IMR-90 (cell line): ENCODE results near the gene TUBGCP3.

ENCODE experiments used
- CEBPB ChIP-seq: IDR thresholded peaks from 2 replicates; pipeline ENCODE4 v1.6.1; 2012; ENCODE audit warnings: low read depth, low read length, improper control_type of control experiment
- MAFK ChIP-seq: IDR thresholded peaks from 2 replicates; pipeline ENCODE4 v1.6.1; 2012; ENCODE audit warnings: low read depth, low read length, improper control_type of control experiment
- MAZ ChIP-seq: IDR thresholded peaks from 2 replicates; pipeline ENCODE4 v1.6.1; 2012; ENCODE audit warnings: low read depth, mild to moderate bottlenecking, low read length, improper control_type of control experiment, moderate library complexity, borderline replicate concordance
- POLR2A ChIP-seq: IDR thresholded peaks from 2 replicates; pipeline ENCODE4 v1.6.1; 2012; ENCODE audit warnings: mild to moderate bottlenecking, low read depth, low read length
- RFX5 ChIP-seq: IDR thresholded peaks from 2 replicates; pipeline ENCODE4 v1.8.0; 2012; ENCODE audit warnings: low read depth, mild to moderate bottlenecking, low read length, moderate library complexity
- TF ChIP-seq, protein P1 (sequence below): conservative IDR thresholded peaks from 2 replicates; pipeline ENCODE4 v1.5.1; 2012; ENCODE audit warnings: mild to moderate bottlenecking, low read depth, low read length, improper control_type of control experiment

- TF ChIP-seq, protein P1, sequence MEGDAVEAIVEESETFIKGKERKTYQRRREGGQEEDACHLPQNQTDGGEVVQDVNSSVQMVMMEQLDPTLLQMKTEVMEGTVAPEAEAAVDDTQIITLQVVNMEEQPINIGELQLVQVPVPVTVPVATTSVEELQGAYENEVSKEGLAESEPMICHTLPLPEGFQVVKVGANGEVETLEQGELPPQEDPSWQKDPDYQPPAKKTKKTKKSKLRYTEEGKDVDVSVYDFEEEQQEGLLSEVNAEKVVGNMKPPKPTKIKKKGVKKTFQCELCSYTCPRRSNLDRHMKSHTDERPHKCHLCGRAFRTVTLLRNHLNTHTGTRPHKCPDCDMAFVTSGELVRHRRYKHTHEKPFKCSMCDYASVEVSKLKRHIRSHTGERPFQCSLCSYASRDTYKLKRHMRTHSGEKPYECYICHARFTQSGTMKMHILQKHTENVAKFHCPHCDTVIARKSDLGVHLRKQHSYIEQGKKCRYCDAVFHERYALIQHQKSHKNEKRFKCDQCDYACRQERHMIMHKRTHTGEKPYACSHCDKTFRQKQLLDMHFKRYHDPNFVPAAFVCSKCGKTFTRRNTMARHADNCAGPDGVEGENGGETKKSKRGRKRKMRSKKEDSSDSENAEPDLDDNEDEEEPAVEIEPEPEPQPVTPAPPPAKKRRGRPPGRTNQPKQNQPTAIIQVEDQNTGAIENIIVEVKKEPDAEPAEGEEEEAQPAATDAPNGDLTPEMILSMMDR: no peak
- TF ChIP-seq MAFK (no peak), POLR2A (no peak), MAZ (no peak), RFX5 (no peak), CEBPB (no peak)
Observed at GRCh38 chr13:112576191-112576590, 11.8 kb downstream of the TUBGCP3 start.
